K562 (cell line): ENCODE results near the gene CCDC33. TPM values are rescaled to one million over a fixed set of nuclear protein-coding genes. Genes with fewer than 3 reads are reported as not detected.

Experiments
- ARID3A ChIP-seq: IDR thresholded peaks from 2 replicates; pipeline ENCODE4 v1.6.1; 2012; ENCODE audit warnings: low read depth, low read length, improper control_type of control experiment, borderline replicate concordance
- BCL6 ChIP-seq: fragments of 250-450 bp; sonication (Bioruptor Pico); IDR thresholded peaks from 2 replicates; pipeline ENCODE4 v1.4.0; 2020
- CHD1 ChIP-seq: fragments of 200-600 bp; sonication (generic); IDR thresholded peaks from one replicate; pipeline ENCODE4 v1.6.1; 2012; ENCODE audit warnings: mild to moderate bottlenecking, moderate library complexity, low read length, inconsistent platforms
- CUX1 ChIP-seq: fragments of 200-800 bp; sonication (Bioruptor generic); IDR thresholded peaks from 2 replicates; pipeline ENCODE4 v1.6.1; 2016; ENCODE audit warnings: missing genetic modification characterization, missing compliant biosample characterization
- EHMT2 ChIP-seq: fragments of 450-650 bp; IDR thresholded peaks from 2 replicates; pipeline ENCODE4 v1.6.1; 2018; ENCODE audit warnings: antibody characterized with exemption
- GMEB1 ChIP-seq: fragments of 250-450 bp; sonication (Bioruptor Pico); IDR thresholded peaks from 2 replicates; pipeline ENCODE4 v1.4.0; 2020; ENCODE audit warnings: mild to moderate bottlenecking
- MCM5 ChIP-seq: fragments of 450-650 bp; IDR thresholded peaks from 2 replicates; pipeline ENCODE4 v1.6.1; 2016; ENCODE audit warnings: low read depth
- RBM25 ChIP-seq: fragments of 200-400 bp; formaldehyde crosslinking; IDR thresholded peaks from 2 replicates; pipeline ENCODE4 v1.6.1; 2018; ENCODE audit warnings: low read length, low read depth, moderate library complexity; ENCODE audit not compliant: severe bottlenecking
- RNF2 ChIP-seq: sonication (generic); IDR thresholded peaks from 2 replicates; pipeline ENCODE4 v1.6.1; 2016
- TARDBP ChIP-seq: fragments of 450-650 bp; IDR thresholded peaks from 2 replicates; pipeline ENCODE4 v1.6.1; 2016
- ZNF165 ChIP-seq: fragments of 250-450 bp; sonication (Bioruptor Pico); IDR thresholded peaks from 2 replicates; pipeline ENCODE4 v1.4.0; 2020; ENCODE audit warnings: borderline replicate concordance
- ZNF384 ChIP-seq: IDR thresholded peaks from 2 replicates; pipeline ENCODE4 v1.6.1; 2012; ENCODE audit warnings: low read depth, low read length, improper control_type of control experiment
- ZNF507 ChIP-seq: conservative IDR thresholded peaks from 2 replicates; pipeline ENCODE4 v1.6.1; 2017; ENCODE audit warnings: missing genetic modification characterization, missing compliant biosample characterization
- ZNF561 ChIP-seq: fragments of 450-650 bp; formaldehyde crosslinking; conservative IDR thresholded peaks from 2 replicates; pipeline ENCODE4 v1.4.0; 2020; ENCODE audit warnings: mild to moderate bottlenecking, moderate library complexity
- ZNF584 ChIP-seq: fragments of 200-800 bp; sonication (Bioruptor generic); IDR thresholded peaks from 2 replicates; pipeline ENCODE4 v1.6.1; 2016; ENCODE audit warnings: low read depth, mild to moderate bottlenecking, missing genetic modification characterization, missing compliant biosample characterization
- polyA plus RNA-seq, 8 experiments: library from polyadenylated mRNA; depleted of rRNA in 4 of 8; stranded (reverse) in 5 of 8; unstranded in 3 of 8; fragments of >200 nt; fragmentation: Nextera tagmentation in 2 of 8; fragmentation: Illumina TruSeq in 1 of 8; extraction: Ambion mirVana in 2 of 8; extraction: Trizol in 1 of 8; gene quantifications; 2 replicates each; pipeline versions ENCODE4 v1.2.1 to v1.2.3, GENCODE V29; 2011 to 2014; ENCODE audit warnings: inconsistent platforms in 1 of 8, missing spikeins in 1 of 8
- total RNA-seq, 7 experiments: library from RNA; depleted of rRNA in 6 of 7; stranded (reverse); fragments of >200 nt in 6 of 7; fragmentation: Illumina TruSeq in 2 of 7; extraction: Trizol in 2 of 7; gene quantifications; 2 replicates each; pipeline versions ENCODE4 v1.2.1 to v1.2.3, GENCODE V29; 2011 to 2021; ENCODE audit warnings: low replicate concordance in 1 of 7
- TF ChIP-seq, protein P1 (sequence below), 2 experiments: fragments of 200-800 bp in 1 of 2; sonication (Bioruptor generic) in 1 of 2; sonication (generic) in 1 of 2; formaldehyde crosslinking in 1 of 2; IDR thresholded peaks in 1 of 2; conservative IDR thresholded peaks in 1 of 2; 2 replicates each; pipeline versions ENCODE4 v1.5.0 to v1.6.1; 2016 to 2020; ENCODE audit warnings: missing compliant biosample characterization in 1 of 2, missing genetic modification characterization in 1 of 2, missing genetic modification reagents in 1 of 2

The CCDC33 gene
- total and polyA plus RNA-seq, 9 of the 15 experiments (the other 6 are each of a cell fraction or from before 2014, with no cell fraction given): 0.08 to 1.1 (median 0.15) TPM; not detected in 4

DNA sequence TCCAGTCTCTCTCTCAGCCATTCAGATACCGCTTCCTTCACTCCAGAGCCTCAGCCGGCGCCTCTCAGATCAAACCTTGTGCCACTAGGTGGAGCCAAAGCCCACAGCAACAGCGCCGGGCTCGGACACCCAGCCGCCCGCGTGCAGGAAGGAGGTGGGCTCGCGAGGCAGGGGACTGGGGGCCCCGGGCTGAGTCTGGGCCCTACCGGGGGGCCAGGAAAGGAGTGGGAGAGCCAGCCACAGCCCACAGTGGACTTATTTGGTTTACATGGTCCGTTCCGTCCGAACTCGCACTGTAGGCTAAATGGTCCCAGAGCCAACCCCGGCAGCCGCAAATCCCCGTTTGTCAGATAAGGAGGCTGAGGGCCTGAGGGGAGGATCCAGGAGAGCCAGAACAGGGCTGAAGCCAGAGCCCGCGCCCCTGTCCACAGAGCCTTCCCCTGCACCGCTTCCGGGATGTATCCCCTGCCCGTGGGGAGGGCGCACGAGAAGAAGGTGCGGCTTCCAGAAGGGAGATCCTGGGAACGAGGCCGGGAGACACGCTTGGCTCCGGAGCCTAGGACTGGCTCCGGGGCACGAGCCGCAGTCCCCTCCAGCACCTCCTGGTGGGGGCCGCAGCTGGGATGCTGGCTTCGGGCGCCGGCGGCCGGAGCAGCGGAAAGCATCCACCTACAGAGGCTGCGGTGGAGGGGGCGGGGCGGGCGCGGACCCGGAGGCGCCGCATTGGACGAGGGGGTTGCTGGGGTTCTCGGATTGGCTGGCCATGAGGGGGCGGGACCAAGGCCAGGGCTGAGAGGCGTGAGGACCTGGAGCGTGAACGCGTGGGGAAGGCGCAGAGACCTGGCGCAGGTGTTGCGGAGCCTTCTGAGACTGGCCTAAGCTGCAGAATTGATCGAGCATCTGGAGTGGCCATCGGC lies 137.9 kb downstream of the CCDC33 start (continued):
- TF ChIP-seq, protein P1, sequence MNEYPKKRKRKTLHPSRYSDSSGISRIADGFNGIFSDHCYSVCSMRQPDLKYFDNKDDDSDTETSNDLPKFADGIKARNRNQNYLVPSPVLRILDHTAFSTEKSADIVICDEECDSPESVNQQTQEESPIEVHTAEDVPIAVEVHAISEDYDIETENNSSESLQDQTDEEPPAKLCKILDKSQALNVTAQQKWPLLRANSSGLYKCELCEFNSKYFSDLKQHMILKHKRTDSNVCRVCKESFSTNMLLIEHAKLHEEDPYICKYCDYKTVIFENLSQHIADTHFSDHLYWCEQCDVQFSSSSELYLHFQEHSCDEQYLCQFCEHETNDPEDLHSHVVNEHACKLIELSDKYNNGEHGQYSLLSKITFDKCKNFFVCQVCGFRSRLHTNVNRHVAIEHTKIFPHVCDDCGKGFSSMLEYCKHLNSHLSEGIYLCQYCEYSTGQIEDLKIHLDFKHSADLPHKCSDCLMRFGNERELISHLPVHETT (CRISPR knock-in tag; conservative IDR thresholded peaks at IDR 0.05 in 1 of 2, IDR thresholded peaks at IDR 0.05 in 1 of 2): 0 out of 4 replicates have a peak, but pooled peaks of 1 of the 2 experiments have one; percentile 35
- TF ChIP-seq ARID3A (no peak), BCL6 (CRISPR knock-in tag) (no peak), ZNF507 (tag) (no peak), RBM25 (peak; percentile 92), ZNF384 (no peak), ZNF561 (CRISPR knock-in tag) (no peak), CHD1 (no peak), CUX1 (CRISPR knock-in tag) (no peak), RNF2 (0 out of 2 replicates have a peak, but pooled peaks have one; percentile 14), TARDBP (0 out of 2 replicates have a peak, but pooled peaks have one; percentile 56), ZNF584 (CRISPR knock-in tag) (no peak), EHMT2 (no peak), GMEB1 (CRISPR knock-in tag) (no peak), ZNF165 (CRISPR knock-in tag) (no peak), MCM5 (no peak)
